Activated naive CD4-positive, alpha-beta T cell treated with anti-CD3 and anti-CD28 coated beads for 36 hours (primary cell): ENCODE results near the gene LNPK. TPM values are rescaled to one million over a fixed set of nuclear protein-coding genes. Genes with fewer than 3 reads are reported as not detected.

Source experiments
- CTCF ChIA-PET: fragments of 350-600 bp; sonication (Branson Sonifier 250); formaldehyde crosslinking; loops from one replicate; lab custom pipeline; 2021; ENCODE audit warnings: antibody characterized with exemption; lab: Charles Lee
- DNase-seq: peaks from one replicate; pipeline ENCODE4 v3.0.0-alpha.2; 2020
- H3K27ac Mint-ChIP-seq: one replicate; pipeline ENCODE4 v1.8.0; 2021; ENCODE audit warnings: mild to moderate bottlenecking, mixed read lengths
- H3K27me3 Mint-ChIP-seq: one replicate; pipeline ENCODE4 v1.8.0; 2021; ENCODE audit warnings: low read depth, mixed read lengths
- H3K36me3 Mint-ChIP-seq: one replicate; pipeline ENCODE4 v1.8.0; 2021; ENCODE audit warnings: low read depth, mixed read lengths
- H3K4me1 Mint-ChIP-seq: one replicate; pipeline ENCODE4 v1.8.0; 2021; ENCODE audit warnings: low read depth, mixed read lengths
- H3K4me3 Mint-ChIP-seq: one replicate; pipeline ENCODE4 v1.8.0; 2021; ENCODE audit warnings: mild to moderate bottlenecking, moderate library complexity, mixed read lengths
- H3K9me3 Mint-ChIP-seq: one replicate; pipeline ENCODE4 v1.8.0; 2021; ENCODE audit warnings: mixed read lengths
- intact Hi-C: fragments of 100-400 bp; cut with micrococcal nuclease; formaldehyde crosslinking; loops from one replicate; pipeline ENCODE4 v1.15.1; 2023
- total RNA-seq, 2 experiments: library from RNA; stranded (reverse); gene quantifications; one replicate each; pipeline ENCODE4 v1.2.3, GENCODE V29; 2021

LNPK gene
- total RNA-seq, 2 experiments from 2014 or later: 22.2 to 23.9 TPM

- H3K4me3 Mint-ChIP-seq: no peak overlapping the region
- CTCF ChIA-PET: interaction anchor here (2.2 kb wide), 1 partner anchor 11 kb away, joined by 4 read pairs; no protein-coding TSS in a partner anchor
Observed at GRCh38 chr2:175889701-175890302, 112.3 kb downstream of the LNPK start.

GRCh38 chr2:175887776-175888175, 114.3 kb downstream of the LNPK start:
- CTCF ChIA-PET: interaction anchor here (0.7 kb wide), 1 partner anchor 122 kb away, joined by 3 read pairs; no protein-coding TSS in a partner anchor

More at GRCh38 chr2:175889701-175890302, 112.3 kb downstream of the LNPK start:
- no peaks in the 10 kb centered on the region for H3K9me3 Mint-ChIP-seq
- no peak overlapping the region for H3K27ac Mint-ChIP-seq
- no peak for DNase-seq
- H3K27me3 Mint-ChIP-seq: peaks cover 37% of the 10 kb centered on the region
- intact Hi-C loops: no loop called here
- no peaks in the 10 kb centered on the region for H3K4me1 Mint-ChIP-seq
- no peaks in the 10 kb centered on the region for H3K36me3 Mint-ChIP-seq

GRCh38 chr2:175884697-175885393, 117.2 kb downstream of the LNPK start:
- Mint-ChIP-seq H3K9me3 (no peaks in the 10 kb centered on the region), H3K27me3 (peaks cover 17% of the 10 kb centered on the region), H3K36me3 (no peaks in the 10 kb centered on the region), H3K4me1 (no peaks in the 10 kb centered on the region), H3K4me3 (no peak overlapping the region), H3K27ac (no peak overlapping the region)
- DNase-seq: no peak
- CTCF ChIA-PET: interaction anchor here (0.6 kb wide), 1 partner anchor 184 kb away, joined by 3 read pairs; no protein-coding TSS in a partner anchor
- intact Hi-C loops: no loop called here

More at GRCh38 chr2:175887776-175888175, 114.3 kb downstream of the LNPK start:
- intact Hi-C loops: no loop called here
- Mint-ChIP-seq H3K4me3 (no peak overlapping the region), H3K9me3 (no peaks in the 10 kb centered on the region), H3K27ac (no peak overlapping the region), H3K36me3 (no peaks in the 10 kb centered on the region), H3K4me1 (no peaks in the 10 kb centered on the region), H3K27me3 (peaks cover 37% of the 10 kb centered on the region)
- DNase-seq: no peak

GRCh38 chr2:175883586-175884194, 118.4 kb downstream of the LNPK start:
- Mint-ChIP-seq H3K27ac (no peak overlapping the region), H3K4me1 (no peaks in the 10 kb centered on the region), H3K36me3 (no peaks in the 10 kb centered on the region), H3K27me3 (peaks cover 11% of the 10 kb centered on the region), H3K4me3 (no peak overlapping the region), H3K9me3 (no peaks in the 10 kb centered on the region)
- intact Hi-C loops: no loop called here
- CTCF ChIA-PET: no interaction called here
- DNase-seq: no peak

GRCh38 chr2:175879679-175880078, 122.4 kb downstream of the LNPK start:
- Mint-ChIP-seq H3K9me3 (no peaks in the 10 kb centered on the region), H3K27ac (no peak overlapping the region), H3K4me3 (no peak overlapping the region), H3K4me1 (no peaks in the 10 kb centered on the region), H3K36me3 (no peaks in the 10 kb centered on the region), H3K27me3 (peaks cover 5% of the 10 kb centered on the region)
- no peak for DNase-seq
- intact Hi-C loops: no loop called here
- CTCF ChIA-PET: no interaction called here

- H3K27me3 Mint-ChIP-seq: peaks cover 5% of the 10 kb centered on the region
- no peak overlapping the region for H3K27ac Mint-ChIP-seq
- no peaks in the 10 kb centered on the region for H3K36me3 Mint-ChIP-seq
- H3K9me3 Mint-ChIP-seq: no peaks in the 10 kb centered on the region
- H3K4me3 Mint-ChIP-seq: no peak overlapping the region
- no peaks in the 10 kb centered on the region for H3K4me1 Mint-ChIP-seq
- CTCF ChIA-PET: interaction anchor here (1.1 kb wide), 1 partner anchor 12 kb away, joined by 4 read pairs; no protein-coding TSS in a partner anchor
- intact Hi-C loops: no loop called here
- DNase-seq: no peak
Observed at GRCh38 chr2:175877845-175878544, 124.1 kb downstream of the LNPK start.

- Mint-ChIP-seq H3K4me1 (no peaks in the 10 kb centered on the region), H3K36me3 (no peaks in the 10 kb centered on the region), H3K27me3 (peaks cover 11% of the 10 kb centered on the region), H3K27ac (no peak overlapping the region), H3K9me3 (no peaks in the 10 kb centered on the region), H3K4me3 (no peak overlapping the region)
- CTCF ChIA-PET: no interaction called here
- no peak for DNase-seq
- intact Hi-C loops: no loop called here
Observed at GRCh38 chr2:175874291-175874690, 127.8 kb downstream of the LNPK start.

Other genes with a start within 250 kb of the LNPK start
- not detected for gene EVX2, start 81.7 kb upstream of the LNPK start, total RNA-seq
- gene HOXD13, start 90.5 kb upstream of the LNPK start, total RNA-seq: not detected
- gene HOXD12, start 97.5 kb upstream of the LNPK start, total RNA-seq: not detected
- not detected for gene HOXD11, start 105.0 kb upstream of the LNPK start, total RNA-seq
- gene HOXD10, start 114.5 kb upstream of the LNPK start, total RNA-seq: not detected
- gene HOXD9, start 120.5 kb upstream of the LNPK start, total RNA-seq: not detected
- gene HOXD8, start 127.4 kb upstream of the LNPK start, total RNA-seq: not detected
- gene HOXD4, start 149.3 kb upstream of the LNPK start, total RNA-seq: not detected
- gene HOXD3, start 155.0 kb upstream of the LNPK start, total RNA-seq: not detected
- gene HOXD1, start 186.4 kb upstream of the LNPK start, total RNA-seq: not detected